ENCODE measurements around the gene ZBED5. TPM values are rescaled to one million over a fixed set of nuclear protein-coding genes. Genes with fewer than 3 reads are reported as not detected.

ZBED5 gene
- total and polyA plus RNA-seq, 4 experiments from 2014 or later: 16.7 to 129 (median 72.0) TPM

GRCh38 chr11:10898003-10898762, 40.3 kb upstream of the ZBED5 start:
- intact Hi-C loops (cut with micrococcal nuclease): no loop called here
- H3K4me3 Mint-ChIP-seq: no peak overlapping the region
- no peak overlapping the region for H3K27ac Mint-ChIP-seq

GRCh38 chr11:10897150-10897549, 39.3 kb upstream of the ZBED5 start:
- Histone ChIP-seq H3K4me3 (ENCODE audit: low read length in 2 of 2) (no peak overlapping the region), H3K36me3 (ENCODE audit: insufficient read depth, low read length) (no peaks in the 10 kb centered on the region), H3K27ac (ENCODE audit: low read depth, low read length) (no peak overlapping the region), H3K4me1 (ENCODE audit: insufficient read depth, low read length) (no peaks in the 10 kb centered on the region), H3K9me3 (ENCODE audit: control insufficient read depth in 1 of 2, low read length in 2 of 2) (no peaks in the 10 kb centered on the region), H3K27me3 (ENCODE audit: insufficient read depth, low read length) (no peaks in the 10 kb centered on the region)
- no peaks in the 10 kb centered on the region for H3K4me1 Mint-ChIP-seq
- H3K27me3 Mint-ChIP-seq: no peaks in the 10 kb centered on the region
- DNase-seq: no peak
- POLR2A ChIA-PET (ENCODE audit: partially characterized antibody): no interaction called here
- no peak overlapping the region for H3K4me3 Mint-ChIP-seq
- intact Hi-C loops (cut with micrococcal nuclease): no loop called here
- no peak overlapping the region for H3K27ac Mint-ChIP-seq
- no peaks in the 10 kb centered on the region for H3K9me3 Mint-ChIP-seq
- no peaks in the 10 kb centered on the region for H3K36me3 Mint-ChIP-seq
- CTCF ChIA-PET (ENCODE audit: partially characterized antibody): no interaction called here

More at GRCh38 chr11:10898003-10898762, 40.3 kb upstream of the ZBED5 start:
- H3K27me3 ChIP-seq (ENCODE audit: insufficient read depth, low read length): no peaks in the 10 kb centered on the region
- ChIA-PET POLR2A (ENCODE audit: partially characterized antibody) (no interaction called here), CTCF (ENCODE audit: partially characterized antibody) (no interaction called here)
- DNase-seq: no peak
- no peak overlapping the region for H3K27ac ChIP-seq (ENCODE audit: low read depth, low read length)
- Mint-ChIP-seq H3K36me3 (no peaks in the 10 kb centered on the region), H3K4me1 (no peaks in the 10 kb centered on the region), H3K27me3 (peaks cover 0 to 3% of the 10 kb centered on the region in 2 donors), H3K9me3 (peaks cover 0 to under 1% (median 0%) of the 10 kb centered on the region in 8 donors)
- no peak overlapping the region for H3K4me3 ChIP-seq (ENCODE audit: low read length in 2 of 2)
- no peaks in the 10 kb centered on the region for H3K9me3 ChIP-seq (ENCODE audit: control insufficient read depth in 1 of 2, low read length in 2 of 2)
- no peaks in the 10 kb centered on the region for H3K4me1 ChIP-seq (ENCODE audit: insufficient read depth, low read length)
- no peaks in the 10 kb centered on the region for H3K36me3 ChIP-seq (ENCODE audit: insufficient read depth, low read length)

DNA sequence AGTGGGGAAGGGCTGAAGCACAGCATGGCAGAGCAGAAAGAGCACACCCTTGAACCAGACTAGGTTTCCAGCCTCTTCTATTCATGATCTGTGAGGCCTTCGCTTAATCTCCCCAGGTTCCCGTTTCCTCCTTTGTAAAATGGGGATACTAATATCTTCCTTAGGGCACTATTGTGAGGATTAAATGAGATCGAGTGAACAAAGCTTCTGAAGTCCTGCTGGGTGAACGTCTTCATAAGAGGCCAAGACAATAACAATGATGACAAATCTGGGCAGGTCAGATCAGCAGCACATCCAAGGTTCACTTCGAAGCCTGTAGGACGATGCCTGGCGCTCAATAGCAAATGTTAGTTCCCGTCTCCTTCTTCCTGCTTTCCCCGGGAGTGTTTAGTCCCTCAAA, 38.6 kb upstream of the ZBED5 start:
- Mint-ChIP-seq H3K4me3 (no peak overlapping the region), H3K9me3 (peaks cover 0 to 1% (median 0%) of the 10 kb centered on the region in 8 donors), H3K36me3 (peaks cover 0 to under 1% of the 10 kb centered on the region in 2 donors), H3K4me1 (no peaks in the 10 kb centered on the region), H3K27me3 (no peaks in the 10 kb centered on the region), H3K27ac (no peak overlapping the region)
- intact Hi-C loops (cut with micrococcal nuclease): no loop called here
- Histone ChIP-seq H3K4me1 (ENCODE audit: insufficient read depth, low read length) (no peaks in the 10 kb centered on the region), H3K27me3 (ENCODE audit: insufficient read depth, low read length) (no peaks in the 10 kb centered on the region), H3K27ac (ENCODE audit: low read depth, low read length) (no peak overlapping the region), H3K36me3 (ENCODE audit: insufficient read depth, low read length) (no peaks in the 10 kb centered on the region), H3K9me3 (ENCODE audit: control insufficient read depth in 1 of 2, low read length in 2 of 2) (peaks cover 0 to under 1% of the 10 kb centered on the region in 2 donors), H3K4me3 (ENCODE audit: low read length in 2 of 2) (no peak overlapping the region)
- ChIA-PET POLR2A (ENCODE audit: partially characterized antibody) (no interaction called here), CTCF (ENCODE audit: partially characterized antibody) (no interaction called here)
- DNase-seq: no peak

DNA sequence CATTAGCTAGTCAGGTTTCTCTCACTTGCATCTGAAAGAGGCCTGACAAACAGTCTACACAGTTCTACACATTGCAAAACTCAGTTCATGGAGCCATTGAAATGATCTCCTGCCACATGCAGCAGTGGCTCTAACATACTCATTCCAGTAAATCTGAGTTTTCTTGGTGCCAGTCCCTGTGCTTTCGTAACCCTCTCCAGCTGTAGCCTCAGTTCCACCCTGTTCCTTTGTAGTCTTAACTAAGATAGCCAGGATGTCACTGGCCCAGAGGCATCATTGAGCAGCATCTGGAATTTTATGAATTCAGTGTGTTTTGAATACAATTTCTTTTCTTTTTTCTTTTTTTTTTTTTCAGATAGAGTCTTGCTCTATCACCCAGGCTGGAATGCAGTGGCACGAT, 37.4 kb upstream of the ZBED5 start:
- H3K27ac ChIP-seq (ENCODE audit: low read depth, low read length): no peak overlapping the region
- ChIA-PET POLR2A (ENCODE audit: partially characterized antibody) (no interaction called here), CTCF (ENCODE audit: partially characterized antibody) (interaction anchor here (1.2 kb wide), 1 partner anchor 9 kb away, joined by 3 read pairs; no protein-coding TSS in a partner anchor)
- Mint-ChIP-seq H3K27ac (no peak overlapping the region), H3K4me1 (no peaks in the 10 kb centered on the region), H3K27me3 (no peaks in the 10 kb centered on the region), H3K9me3 (peaks cover 0 to 7% (median 2%) of the 10 kb centered on the region in 8 donors), H3K4me3 (no peak overlapping the region), H3K36me3 (peaks cover 0 to 5% of the 10 kb centered on the region in 2 donors)
- no peaks in the 10 kb centered on the region for H3K4me1 ChIP-seq (ENCODE audit: insufficient read depth, low read length)
- no peak for DNase-seq
- no peak overlapping the region for H3K4me3 ChIP-seq (ENCODE audit: low read length in 2 of 2)
- intact Hi-C loops (cut with micrococcal nuclease): no loop called here
- peaks cover 0 to 4% of the 10 kb centered on the region in 2 donors for H3K9me3 ChIP-seq (ENCODE audit: control insufficient read depth in 1 of 2, low read length in 2 of 2)
- no peaks in the 10 kb centered on the region for H3K36me3 ChIP-seq (ENCODE audit: insufficient read depth, low read length)
- H3K27me3 ChIP-seq (ENCODE audit: insufficient read depth, low read length): no peaks in the 10 kb centered on the region

DNA sequence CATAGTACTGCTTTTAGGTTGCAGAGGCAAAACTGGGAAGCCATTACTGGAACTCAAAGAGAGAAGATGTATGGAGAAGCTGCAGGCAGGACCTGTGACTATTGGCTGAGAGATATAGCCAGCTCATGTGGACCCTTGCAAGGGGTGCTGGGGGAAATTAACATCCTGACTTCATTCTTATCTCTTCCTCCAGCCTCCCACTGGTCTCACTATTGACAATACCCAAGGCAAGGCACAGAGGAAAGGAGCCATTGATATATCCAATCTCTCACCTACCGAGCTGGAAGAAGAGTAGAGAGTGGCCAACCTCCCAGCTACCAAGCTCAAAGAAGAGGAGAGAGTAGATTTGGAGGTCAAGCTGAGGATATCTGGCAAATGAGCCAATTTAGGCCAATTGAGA, 36.8 kb upstream of the ZBED5 start:
- no peak overlapping the region for H3K4me3 ChIP-seq (ENCODE audit: low read length in 2 of 2)
- no peak for DNase-seq
- no peak overlapping the region for H3K4me3 Mint-ChIP-seq
- H3K4me1 Mint-ChIP-seq: no peaks in the 10 kb centered on the region
- peaks cover 0 to 11% (median 7%) of the 10 kb centered on the region in 8 donors for H3K9me3 Mint-ChIP-seq
- ChIA-PET POLR2A (ENCODE audit: partially characterized antibody) (no interaction called here), CTCF (ENCODE audit: partially characterized antibody) (interaction anchor here (1.2 kb wide), 1 partner anchor 9 kb away, joined by 3 read pairs; no protein-coding TSS in a partner anchor)
- no peak overlapping the region for H3K27ac Mint-ChIP-seq
- intact Hi-C loops (cut with micrococcal nuclease): no loop called here
- no peak overlapping the region for H3K27ac ChIP-seq (ENCODE audit: low read depth, low read length)
- H3K4me1 ChIP-seq (ENCODE audit: insufficient read depth, low read length): no peaks in the 10 kb centered on the region
- H3K36me3 Mint-ChIP-seq: peaks cover 3 to 12% of the 10 kb centered on the region in 2 donors
- peaks cover 0 to 3% of the 10 kb centered on the region in 2 donors for H3K27me3 Mint-ChIP-seq
- H3K9me3 ChIP-seq (ENCODE audit: control insufficient read depth in 1 of 2, low read length in 2 of 2): peaks cover 0 to 4% of the 10 kb centered on the region in 2 donors
- no peaks in the 10 kb centered on the region for H3K27me3 ChIP-seq (ENCODE audit: insufficient read depth, low read length)
- no peaks in the 10 kb centered on the region for H3K36me3 ChIP-seq (ENCODE audit: insufficient read depth, low read length)

DNA sequence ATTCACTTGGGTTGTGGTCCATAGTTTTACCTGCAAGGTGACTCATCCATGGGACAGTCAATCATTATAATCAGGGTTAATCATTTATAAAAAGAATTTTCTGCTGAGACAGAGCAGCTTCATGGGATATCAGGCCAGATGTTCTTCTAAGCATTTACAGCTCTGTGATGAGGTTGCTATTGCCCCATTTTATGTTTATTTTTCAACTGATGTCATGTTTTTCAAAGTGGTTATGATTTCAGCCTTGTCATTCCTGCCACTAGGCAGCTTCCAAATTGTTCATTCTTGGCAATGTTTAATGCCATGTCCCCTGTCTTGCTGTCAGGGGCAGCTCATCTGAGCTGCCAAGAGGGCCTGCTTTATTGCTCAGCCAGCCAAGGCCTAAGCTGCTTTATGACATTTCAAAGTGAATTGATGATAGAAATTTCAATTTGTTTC, 35.9 kb upstream of the ZBED5 start:
- Histone ChIP-seq H3K4me3 (ENCODE audit: low read length in 2 of 2) (no peak overlapping the region), H3K27me3 (ENCODE audit: insufficient read depth, low read length) (no peaks in the 10 kb centered on the region), H3K36me3 (ENCODE audit: insufficient read depth, low read length) (no peaks in the 10 kb centered on the region), H3K27ac (ENCODE audit: low read depth, low read length) (no peak overlapping the region), H3K4me1 (ENCODE audit: insufficient read depth, low read length) (no peaks in the 10 kb centered on the region), H3K9me3 (ENCODE audit: control insufficient read depth in 1 of 2, low read length in 2 of 2) (peaks cover 0 to 4% of the 10 kb centered on the region in 2 donors)
- H3K4me3 Mint-ChIP-seq: no peak overlapping the region
- peaks cover 0 to 19% (median 14%) of the 10 kb centered on the region in 8 donors for H3K9me3 Mint-ChIP-seq
- peaks cover 6 to 16% of the 10 kb centered on the region in 2 donors for H3K36me3 Mint-ChIP-seq
- H3K27ac Mint-ChIP-seq: no peak overlapping the region
- CTCF ChIA-PET (ENCODE audit: partially characterized antibody): interaction anchor here (1.2 kb wide), 1 partner anchor 10 kb away, joined by 3 read pairs; no protein-coding TSS in a partner anchor
- intact Hi-C loops (cut with micrococcal nuclease): no loop called here
- POLR2A ChIA-PET (ENCODE audit: partially characterized antibody): no interaction called here
- no peaks in the 10 kb centered on the region for H3K4me1 Mint-ChIP-seq
- no peak for DNase-seq
- H3K27me3 Mint-ChIP-seq: peaks cover 3 to 7% of the 10 kb centered on the region in 2 donors

GRCh38 chr11:10892250-10892649, 34.4 kb upstream of the ZBED5 start:
- peaks cover 6 to 16% of the 10 kb centered on the region in 2 donors for H3K36me3 Mint-ChIP-seq
- H3K4me1 ChIP-seq (ENCODE audit: insufficient read depth, low read length): no peaks in the 10 kb centered on the region
- ChIA-PET POLR2A (ENCODE audit: partially characterized antibody) (interaction anchor here (0.6 kb wide), 1 partner anchor 338 kb away, joined by 3 read pairs; no protein-coding TSS in a partner anchor), CTCF (ENCODE audit: partially characterized antibody) (interaction anchor here (1.4 kb wide), 1 partner anchor 14 kb away, joined by 3 read pairs; no protein-coding TSS in a partner anchor)
- H3K36me3 ChIP-seq (ENCODE audit: insufficient read depth, low read length): no peaks in the 10 kb centered on the region
- no peak overlapping the region for H3K4me3 ChIP-seq (ENCODE audit: low read length in 2 of 2)
- H3K9me3 ChIP-seq (ENCODE audit: control insufficient read depth in 1 of 2, low read length in 2 of 2): peaks cover 0 to 4% of the 10 kb centered on the region in 2 donors
- peaks cover 0 to 21% (median 15%) of the 10 kb centered on the region in 8 donors for H3K9me3 Mint-ChIP-seq
- H3K27me3 ChIP-seq (ENCODE audit: insufficient read depth, low read length): no peaks in the 10 kb centered on the region
- H3K27ac ChIP-seq (ENCODE audit: low read depth, low read length): no peak overlapping the region
- intact Hi-C loops (cut with micrococcal nuclease): no loop called here
- no peak for DNase-seq
- no peak overlapping the region for H3K4me3 Mint-ChIP-seq
- no peak overlapping the region for H3K27ac Mint-ChIP-seq
- H3K27me3 Mint-ChIP-seq: peaks cover 4 to 10% of the 10 kb centered on the region in 2 donors
- no peaks in the 10 kb centered on the region for H3K4me1 Mint-ChIP-seq
